ENCODE results near the gene SLC8A2.
"Not testable (repeated sequence)": the region's sequence is repeated elsewhere in the genome, so short reads cannot be mapped to it uniquely, and the experiment has no call there.

SLC8A2 gene

GRCh38 chr19:47398707-47399597, 72.7 kb downstream of the SLC8A2 start:
- DNase-seq (ENCODE audit: low read depth), result no peak
- no peak overlapping the region for H3K4me3 ChIP-seq (ENCODE audit: low read depth, low read length)

DNA sequence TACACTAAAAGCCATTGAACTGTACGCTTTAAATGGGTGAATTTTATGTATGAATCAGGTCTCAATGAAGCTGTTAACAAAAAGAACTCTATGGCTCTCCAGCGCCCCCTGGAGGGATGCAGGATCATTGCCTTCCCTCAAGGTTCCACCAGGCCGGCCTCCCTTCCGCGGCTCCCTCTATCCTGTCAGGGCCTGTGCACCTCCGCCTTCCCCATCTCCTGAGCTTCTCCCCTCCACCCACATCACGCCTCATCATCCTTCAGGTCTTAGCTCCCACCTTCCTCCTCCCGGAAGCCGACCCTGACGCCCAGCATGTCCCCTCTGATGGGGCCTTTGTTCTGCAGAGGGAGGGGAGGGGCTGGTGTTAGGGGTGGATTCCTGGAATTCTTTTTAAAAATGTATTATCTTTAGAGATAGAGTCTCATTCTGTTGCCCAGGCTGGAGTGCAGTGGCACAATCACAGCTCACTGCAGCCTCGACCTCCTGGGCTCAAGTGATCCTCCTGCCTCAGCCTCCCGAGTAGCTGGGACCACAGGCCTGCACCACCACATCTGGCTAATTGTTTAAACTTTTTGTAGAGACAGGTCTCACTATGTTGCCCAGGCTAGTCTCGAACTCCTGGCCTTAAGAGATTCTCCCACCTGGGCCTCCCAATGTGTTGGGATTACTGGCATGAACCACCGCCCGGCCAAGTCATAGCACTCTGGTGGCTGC, 80.0 kb downstream of the SLC8A2 start:
- no peak overlapping the region for H3K4me3 ChIP-seq (ENCODE audit: low read depth, low read length)
- peak; percentile 13 for DNase-seq (ENCODE audit: low read depth)

DNA sequence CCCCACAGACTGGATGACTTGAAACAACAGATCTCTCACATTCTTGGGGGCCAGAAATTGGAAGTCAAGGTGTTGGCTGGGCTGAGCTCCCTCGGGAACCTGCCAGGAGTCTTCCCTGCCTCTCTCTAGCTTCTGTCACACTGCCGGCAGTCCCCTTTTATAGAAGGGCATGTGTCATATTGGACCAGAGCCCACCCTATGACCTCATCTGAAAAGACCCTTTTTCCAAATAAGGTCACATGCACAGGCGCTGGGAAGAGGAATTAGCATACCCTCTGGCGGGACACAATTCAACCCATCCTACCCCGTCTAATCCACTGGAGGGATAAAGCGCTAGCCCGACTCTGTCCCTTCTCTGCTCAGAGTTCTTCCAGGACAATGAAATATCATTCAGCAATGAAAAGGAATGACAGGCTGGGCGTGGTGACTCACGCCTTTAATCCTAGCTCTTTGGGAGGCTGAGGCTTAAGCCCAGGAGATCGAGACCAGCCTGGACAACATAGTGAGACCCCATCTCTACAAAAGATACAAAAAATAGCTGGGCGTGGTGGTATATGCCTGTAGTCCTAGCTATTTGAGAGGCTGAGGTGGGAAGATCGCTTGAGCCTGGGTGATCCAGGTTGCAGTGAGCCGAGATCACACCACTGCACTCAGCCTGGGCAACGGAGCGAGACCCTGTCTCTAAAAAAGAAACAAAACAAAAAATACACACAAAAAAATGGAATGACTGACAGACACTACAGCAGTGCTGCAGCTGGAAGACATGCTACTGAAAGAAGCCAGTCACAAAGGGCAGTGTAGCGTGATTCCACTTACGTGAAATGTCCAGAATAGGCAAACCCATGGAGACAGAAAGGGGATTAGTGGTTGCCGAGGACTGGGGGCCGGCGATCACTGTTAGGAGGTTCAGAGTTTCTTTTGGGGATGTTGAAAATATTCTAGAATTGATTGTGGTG, 80.9 kb downstream of the SLC8A2 start:
- no peak for DNase-seq (ENCODE audit: low read depth)
- no peak overlapping the region for H3K4me3 ChIP-seq (ENCODE audit: low read depth, low read length)

- H3K4me3 ChIP-seq (ENCODE audit: low read depth, low read length), result no peak overlapping the region
- DNase-seq (ENCODE audit: low read depth), result no peak
These were observed 82.5 kb downstream of the SLC8A2 start for GRCh38 chr19:47389150-47389556.

DNA sequence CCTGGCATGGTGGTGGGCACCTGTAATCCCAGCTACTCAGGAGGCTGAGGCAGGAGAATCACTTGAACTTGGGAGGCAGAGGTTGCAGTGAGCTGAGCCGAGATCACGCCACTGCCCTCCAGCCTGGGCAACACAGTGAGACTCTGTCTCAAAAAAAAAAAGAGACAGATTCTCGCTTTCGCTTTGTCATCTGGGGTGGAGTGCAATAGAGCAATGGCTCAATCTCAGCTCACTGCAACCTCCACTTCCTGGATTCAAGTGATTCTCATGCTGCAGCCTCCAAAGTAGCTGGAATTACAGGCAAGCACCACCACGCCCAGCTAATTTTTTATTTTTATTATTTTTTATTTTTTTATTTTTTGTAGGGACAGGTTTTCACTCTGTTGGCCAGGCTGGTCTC, 83.0 kb downstream of the SLC8A2 start:
- DNase-seq (ENCODE audit: low read depth); H3K4me3 ChIP-seq (ENCODE audit: low read depth, low read length): not testable (repeated sequence)

- H3K4me3 ChIP-seq (ENCODE audit: low read depth, low read length); DNase-seq (ENCODE audit: low read depth): not testable (repeated sequence)
These were observed 84.1 kb downstream of the SLC8A2 start for GRCh38 chr19:47387623-47388022.

- not testable (repeated sequence) for DNase-seq (ENCODE audit: low read depth); H3K4me3 ChIP-seq (ENCODE audit: low read depth, low read length)
These were observed 85.1 kb downstream of the SLC8A2 start for GRCh38 chr19:47386582-47386981.

GRCh38 chr19:47384533-47384932, 87.2 kb downstream of the SLC8A2 start:
- H3K4me3 ChIP-seq (ENCODE audit: low read depth, low read length); DNase-seq (ENCODE audit: low read depth): not testable (repeated sequence)

- not testable (repeated sequence) for DNase-seq (ENCODE audit: low read depth); H3K4me3 ChIP-seq (ENCODE audit: low read depth, low read length)
These were observed 87.8 kb downstream of the SLC8A2 start for GRCh38 chr19:47383890-47384289.

GRCh38 chr19:47381653-47382279, 89.9 kb downstream of the SLC8A2 start:
- no peak overlapping the region for H3K4me3 ChIP-seq (ENCODE audit: low read depth, low read length)
- DNase-seq (ENCODE audit: low read depth), result no peak

DNA sequence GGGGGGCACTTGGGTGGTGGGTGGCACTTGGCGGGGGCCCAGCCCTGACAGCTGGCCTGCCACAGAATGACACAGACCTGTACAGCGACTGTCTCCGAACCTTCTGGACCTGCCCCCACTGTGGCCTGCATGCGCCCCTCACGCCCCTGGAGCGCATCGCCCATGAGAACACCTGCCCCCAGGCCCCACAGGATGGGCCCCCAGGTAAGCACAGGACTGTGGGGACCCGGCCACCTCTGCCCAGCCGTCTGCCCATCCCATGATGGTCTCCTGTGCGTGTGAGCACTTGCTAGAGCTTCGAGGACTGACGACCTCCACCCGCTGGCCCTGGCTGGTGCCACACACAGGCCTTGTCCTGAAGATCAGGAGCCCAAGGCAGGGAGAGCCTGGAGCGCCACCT, 90.6 kb downstream of the SLC8A2 start:
- H3K4me3 ChIP-seq (ENCODE audit: low read depth, low read length), result no peak overlapping the region
- no peak for DNase-seq (ENCODE audit: low read depth)

- H3K4me3 ChIP-seq (ENCODE audit: low read depth, low read length), result no peak overlapping the region
- no peak for DNase-seq (ENCODE audit: low read depth)
These were observed 91.1 kb downstream of the SLC8A2 start for GRCh38 chr19:47380559-47380958.

- H3K4me3 ChIP-seq (ENCODE audit: low read depth, low read length), result no peak overlapping the region
- no peak for DNase-seq (ENCODE audit: low read depth)
These were observed 92.2 kb downstream of the SLC8A2 start for GRCh38 chr19:47379381-47379938.

- H3K4me3 ChIP-seq (ENCODE audit: low read depth, low read length), result no peak overlapping the region
- no peak for DNase-seq (ENCODE audit: low read depth)
These were observed 93.4 kb downstream of the SLC8A2 start for GRCh38 chr19:47378246-47378645.

Measured in skeletal muscle cell (primary cell).